GM10847 (cell line): ENCODE measurements around the gene PCDHGB4.

ENCODE experiments used
- POLR2A ChIP-seq: IDR thresholded peaks from 2 replicates; pipeline ENCODE4 v1.6.1; 2011; ENCODE audit not compliant: insufficient read length; ENCODE audit errors: extremely low read depth

Gene PCDHGB4

GRCh38 chr5:141363952-141364660 is 23.4 kb upstream of the PCDHGB4 start, which contains the start of gene PCDHGA5:
Gene PCDHGA5 (plus strand): TSS chr5:141364162. CDS start chr5:141364331, 169 bp downstream.
- no peak for TF ChIP-seq POLR2A

GRCh38 chr5:141366016-141366896 is 21.2 kb upstream of the PCDHGB4 start:
- TF ChIP-seq POLR2A, result no peak

- TF ChIP-seq POLR2A, result no peak
Measured at GRCh38 chr5:141369994-141370848, 17.3 kb upstream of the PCDHGB4 start, which contains the start of gene PCDHGB3. Gene PCDHGB3 (plus strand): TSS chr5:141370242. CDS start chr5:141370395, 153 bp downstream.

GRCh38 chr5:141371572-141372475 is 15.7 kb upstream of the PCDHGB4 start:
- TF ChIP-seq POLR2A, result no peak

DNA sequence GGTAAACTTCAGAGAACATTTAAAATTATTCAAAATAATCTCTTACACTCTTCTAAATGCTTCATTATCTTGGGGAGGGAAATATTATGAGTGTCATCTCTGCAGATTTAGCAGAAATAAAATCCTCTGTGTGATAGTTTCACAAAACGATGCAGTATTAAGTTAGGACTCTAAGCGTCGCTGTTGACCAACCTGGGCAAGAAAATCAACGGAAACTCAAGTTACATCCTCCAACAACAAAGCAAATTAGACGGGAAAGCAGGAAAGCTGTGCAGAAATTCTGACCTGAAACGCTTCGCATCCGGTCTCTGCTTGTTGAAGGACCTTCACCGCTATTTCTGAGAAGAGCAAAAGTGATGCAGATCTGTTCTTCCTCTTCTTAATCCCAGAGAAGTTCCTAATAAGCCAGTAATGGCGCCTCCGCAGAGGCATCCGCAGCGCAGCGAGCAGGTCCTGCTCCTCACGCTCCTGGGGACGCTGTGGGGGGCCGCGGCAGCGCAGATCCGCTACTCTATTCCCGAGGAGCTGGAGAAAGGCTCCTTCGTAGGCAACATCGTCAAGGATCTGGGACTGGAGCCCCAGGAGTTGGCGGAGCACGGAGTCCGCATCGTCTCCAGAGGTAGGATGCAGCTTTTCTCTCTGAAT is 13.7 kb upstream of the PCDHGB4 start, which contains the start of gene PCDHGA6:
Gene PCDHGA6 (plus strand): TSS at position 219 of the 645 bp plus-strand sequence. CDS start 193 bp downstream, at position 412.
- TF ChIP-seq POLR2A, result no peak

GRCh38 chr5:141374627-141375026 is 12.9 kb upstream of the PCDHGB4 start:
- TF ChIP-seq POLR2A, result no peak

- TF ChIP-seq POLR2A, result no peak
Measured at GRCh38 chr5:141382469-141383294, 4.8 kb upstream of the PCDHGB4 start, which contains the start of gene PCDHGA7. Gene PCDHGA7 (plus strand): TSS chr5:141382742. CDS start chr5:141382900, 158 bp downstream.

DNA sequence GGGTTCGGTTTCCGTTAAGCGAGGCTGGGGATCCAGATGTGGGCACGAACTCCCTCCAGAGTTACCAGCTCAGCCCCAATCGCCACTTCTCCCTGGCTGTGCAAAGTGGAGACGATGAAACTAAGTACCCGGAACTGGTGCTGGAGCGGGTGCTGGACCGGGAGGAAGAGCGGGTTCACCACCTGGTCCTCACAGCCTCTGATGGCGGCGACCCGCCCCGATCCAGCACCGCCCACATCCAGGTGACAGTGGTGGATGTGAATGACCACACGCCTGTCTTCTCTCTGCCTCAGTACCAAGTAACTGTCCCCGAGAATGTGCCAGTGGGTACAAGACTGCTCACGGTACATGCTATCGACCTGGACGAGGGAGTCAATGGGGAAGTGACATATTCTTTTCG is 4.2 kb upstream of the PCDHGB4 start:
- no peak for TF ChIP-seq POLR2A

GRCh38 chr5:141384471-141385267 is 2.8 kb upstream of the PCDHGB4 start:
- no peak for TF ChIP-seq POLR2A

- no peak for TF ChIP-seq POLR2A
Measured at GRCh38 chr5:141388661-141389060, 1.2 kb downstream of the PCDHGB4 start.

DNA sequence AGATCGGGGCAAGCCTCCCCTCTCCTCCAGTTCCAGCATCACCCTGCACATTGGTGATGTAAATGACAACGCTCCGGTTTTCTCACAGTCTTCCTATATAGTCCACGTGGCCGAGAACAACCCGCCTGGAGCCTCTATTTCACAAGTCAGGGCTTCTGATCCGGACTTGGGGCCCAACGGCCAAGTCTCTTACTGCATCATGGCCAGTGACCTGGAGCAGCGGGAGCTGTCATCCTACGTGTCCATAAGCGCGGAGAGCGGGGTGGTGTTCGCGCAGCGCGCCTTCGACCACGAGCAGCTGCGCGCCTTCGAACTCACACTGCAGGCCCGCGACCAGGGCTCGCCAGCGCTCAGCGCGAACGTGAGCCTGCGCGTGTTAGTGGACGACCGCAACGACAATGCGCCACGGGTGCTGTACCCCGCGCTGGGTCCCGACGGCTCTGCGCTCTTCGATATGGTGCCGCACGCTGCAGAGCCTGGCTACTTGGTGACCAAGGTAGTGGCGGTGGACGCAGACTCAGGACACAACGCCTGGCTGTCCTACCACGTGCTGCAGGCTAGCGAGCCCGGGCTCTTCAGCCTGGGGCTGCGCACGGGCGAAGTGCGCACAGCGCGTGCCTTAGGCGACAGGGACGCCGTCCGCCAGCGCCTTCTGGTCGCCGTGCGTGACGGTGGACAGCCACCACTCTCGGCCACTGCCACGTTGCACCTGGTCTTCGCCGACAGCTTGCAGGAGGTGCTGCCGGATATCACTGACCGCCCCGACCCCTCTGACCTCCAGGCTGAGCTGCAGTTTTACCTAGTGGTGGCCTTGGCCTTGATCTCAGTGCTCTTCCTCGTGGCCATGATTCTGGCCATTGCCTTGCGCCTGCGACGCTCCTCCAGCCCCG is 1.9 kb downstream of the PCDHGB4 start:
- TF ChIP-seq POLR2A, result no peak
